ENCODE results near the gene PLAAT4. TPM values are rescaled to one million over a fixed set of nuclear protein-coding genes. Genes with fewer than 3 reads are reported as not detected.
"Not testable (repeated sequence)": the region's sequence is repeated elsewhere in the genome, so short reads cannot be mapped to it uniquely, and the experiment has no call there.

The PLAAT4 gene
- total RNA-seq, 1 donor from 2014 or later, result 138 TPM

DNA sequence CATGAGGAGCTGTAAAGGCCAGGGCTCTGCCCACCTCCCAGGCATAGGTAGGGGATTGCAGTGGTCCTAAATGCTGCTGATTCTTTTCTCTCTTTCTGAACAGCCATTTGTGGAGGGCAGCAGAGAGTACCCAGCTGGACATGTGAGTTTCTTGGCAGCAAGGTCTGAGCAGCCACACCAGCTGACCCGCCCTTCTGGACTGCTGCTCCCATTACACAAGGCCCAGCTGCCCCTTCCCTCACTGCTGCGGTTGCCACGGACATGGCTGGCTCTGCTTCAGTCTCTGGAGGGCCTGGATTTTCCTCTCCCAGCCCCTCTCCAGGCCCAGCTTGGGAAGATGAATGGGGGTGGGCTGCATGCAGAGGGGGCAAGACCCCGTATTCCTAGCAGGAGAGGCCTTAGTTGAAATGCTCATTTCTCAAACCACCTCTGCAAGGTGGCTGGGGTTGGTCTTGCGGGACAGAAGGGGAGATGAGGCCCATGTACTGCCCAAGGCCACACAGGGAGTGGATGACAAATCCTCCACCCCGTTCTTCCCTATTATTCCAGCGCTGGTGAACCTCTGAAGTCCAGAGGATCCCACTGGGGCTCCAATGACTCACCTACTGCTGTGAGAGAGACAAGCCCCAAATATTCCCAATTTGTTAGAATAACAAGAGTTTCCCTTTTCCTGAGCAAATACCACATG lies 26.1 kb upstream of the PLAAT4 start:
- intact Hi-C loops (cut with micrococcal nuclease), result no loop called here

DNA sequence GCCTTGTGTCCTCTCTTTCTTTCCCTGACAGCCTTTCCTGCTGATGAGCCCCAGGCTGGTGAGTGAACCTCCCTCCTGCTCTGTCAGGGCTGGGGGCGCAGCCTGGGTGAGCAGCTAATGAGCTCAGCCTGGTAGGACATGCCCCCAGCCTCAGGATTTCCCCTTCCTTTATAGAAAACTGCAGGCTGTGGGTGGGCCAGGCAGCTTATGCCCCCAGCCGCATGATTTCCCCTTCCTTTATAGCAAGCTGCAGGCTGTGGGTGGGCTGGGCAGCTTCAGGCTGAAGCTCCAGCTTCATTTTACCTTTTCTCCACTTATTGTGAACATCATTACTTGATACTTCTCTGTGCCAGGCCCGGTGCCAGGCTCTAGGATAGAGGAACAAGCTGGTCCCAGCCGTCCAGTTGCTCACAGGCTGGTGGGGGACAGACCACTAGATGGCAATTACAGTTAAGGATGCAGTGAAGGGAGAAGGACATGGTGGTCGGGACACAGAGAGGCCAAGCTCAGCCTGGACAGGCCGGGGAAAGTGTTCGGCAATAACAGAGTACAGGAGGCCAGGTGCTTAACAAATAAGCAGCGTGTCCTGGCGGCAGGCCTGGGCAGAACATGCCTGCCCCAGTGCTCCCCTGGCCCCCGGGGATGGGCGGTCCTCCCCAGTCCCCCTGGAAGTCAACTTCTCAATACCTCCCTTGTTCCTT lies 25.4 kb upstream of the PLAAT4 start:
- intact Hi-C loops (cut with micrococcal nuclease), result no loop called here

DNA sequence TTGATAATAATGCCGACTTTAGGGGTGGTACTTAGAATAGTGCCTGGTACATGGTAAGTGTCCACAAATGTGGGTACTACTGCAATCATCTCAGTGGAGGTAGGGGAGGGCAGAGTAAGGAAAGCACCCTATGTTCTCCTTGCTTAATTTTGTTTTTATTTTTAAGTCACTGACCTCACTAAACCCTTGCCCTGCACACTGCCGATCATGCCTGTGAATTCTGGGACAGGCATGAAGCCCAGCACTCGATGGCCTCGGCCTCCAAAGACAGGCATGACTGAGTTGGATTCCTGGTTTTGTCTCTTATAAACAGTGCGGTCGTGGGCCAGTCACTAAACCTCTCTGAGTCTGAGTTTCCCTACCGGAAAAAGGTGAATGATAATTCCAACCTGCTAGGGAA lies 23.8 kb upstream of the PLAAT4 start:
- intact Hi-C loops (cut with micrococcal nuclease), result no loop called here

DNA sequence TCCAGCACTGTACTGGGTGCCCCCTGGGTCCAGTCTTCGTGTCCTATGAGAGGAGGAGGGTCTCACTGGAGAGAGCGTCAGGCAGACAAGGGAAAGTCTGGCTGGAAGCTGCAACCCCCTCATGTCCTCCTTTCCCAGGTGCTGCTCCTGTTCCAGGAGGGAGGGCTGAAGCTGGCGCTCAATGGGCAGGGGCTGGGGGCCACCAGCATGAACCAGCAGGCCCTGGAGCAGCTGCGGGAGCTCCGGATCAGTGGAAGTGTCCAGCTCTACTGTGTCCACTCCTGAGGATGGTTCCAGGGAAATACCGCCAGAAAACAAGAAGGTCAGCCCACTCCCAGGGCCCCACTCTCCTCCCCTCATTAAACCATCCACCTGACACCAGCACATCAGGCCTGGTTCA lies 20.5 kb upstream of the PLAAT4 start:
- intact Hi-C loops (cut with micrococcal nuclease), result no loop called here

DNA sequence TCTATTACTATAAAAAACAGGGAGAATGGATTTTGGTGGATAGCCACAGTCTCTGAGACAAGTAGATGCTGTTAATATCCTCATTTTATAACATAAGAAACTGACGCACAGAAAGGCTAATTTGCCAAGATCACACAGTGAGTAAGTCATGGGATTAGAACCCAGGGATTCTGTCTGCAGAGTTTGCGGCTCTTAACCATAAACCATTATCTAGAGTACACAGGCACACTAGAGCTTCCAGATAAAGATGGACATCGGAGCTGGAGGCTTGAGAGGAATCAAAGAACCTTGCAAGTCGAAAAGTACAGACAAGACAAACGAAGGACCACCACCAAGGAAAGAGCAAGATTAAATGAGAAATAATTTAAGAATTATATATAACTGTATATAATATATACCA lies 19.5 kb upstream of the PLAAT4 start:
- intact Hi-C loops (cut with micrococcal nuclease), result no loop called here

DNA sequence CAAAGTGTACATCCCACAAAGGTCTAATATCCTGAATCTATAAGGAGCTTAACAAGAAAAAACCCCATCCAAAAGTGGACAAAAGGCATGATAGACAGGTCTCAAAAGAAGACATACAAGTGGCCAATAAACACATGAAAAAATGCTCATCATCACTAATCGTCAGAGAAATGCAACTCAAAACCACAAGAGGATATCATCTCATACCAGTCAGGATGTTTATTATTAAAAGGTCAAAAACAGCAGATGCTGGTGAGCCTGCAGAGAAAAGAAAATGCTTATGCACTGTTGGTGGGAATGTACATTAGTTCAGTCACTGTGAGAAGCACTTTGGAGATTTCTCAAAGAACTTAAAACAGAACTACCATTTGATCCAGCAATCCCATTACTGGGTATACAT lies 18.1 kb upstream of the PLAAT4 start:
- intact Hi-C loops (cut with micrococcal nuclease), result no loop called here

DNA sequence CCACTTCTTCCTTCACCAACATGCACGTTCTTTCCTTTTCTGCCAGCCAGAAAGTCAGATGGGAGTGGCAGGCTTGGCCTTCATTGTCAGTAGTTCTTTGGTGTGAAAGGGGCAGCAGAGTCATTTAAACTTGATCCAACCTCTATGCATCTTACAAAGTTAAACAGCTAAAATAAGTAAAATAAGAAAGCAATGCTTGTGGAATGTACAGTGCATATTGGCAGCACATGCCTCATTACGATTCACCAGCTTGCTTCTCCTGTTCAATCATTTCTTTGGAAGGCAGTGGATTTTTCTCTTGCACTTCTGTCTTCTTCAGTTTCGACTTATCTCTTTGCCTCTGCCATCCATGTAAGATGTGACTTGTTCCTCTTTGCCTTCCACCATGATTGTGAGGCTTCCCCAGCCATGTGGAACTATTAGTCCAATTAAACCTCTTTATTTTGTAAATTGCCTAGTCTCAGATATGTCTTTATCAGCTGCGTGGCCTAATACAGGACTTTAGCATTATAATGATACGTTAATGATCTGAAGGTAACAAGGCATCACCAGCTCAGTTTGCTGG lies 15.9 kb upstream of the PLAAT4 start:
- intact Hi-C loops (cut with micrococcal nuclease), result no loop called here

DNA sequence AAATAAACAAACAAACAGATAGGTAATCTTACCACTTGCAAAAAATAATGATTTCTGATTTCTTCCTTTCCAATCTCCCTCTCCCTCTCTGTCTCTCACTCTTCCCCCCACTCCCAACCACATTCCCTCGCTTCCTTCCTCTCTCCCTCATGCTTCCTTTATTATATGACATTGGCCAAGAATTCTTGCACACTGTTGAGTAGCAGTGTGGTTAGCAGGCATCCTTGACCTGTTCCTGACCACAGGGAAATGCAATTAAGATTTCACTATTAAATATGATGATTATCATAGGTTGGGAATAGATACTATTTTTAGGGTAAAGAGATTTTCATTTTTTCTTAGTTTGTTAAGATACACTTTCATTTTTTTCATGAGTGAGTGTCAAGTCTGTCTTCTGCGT lies 14.7 kb upstream of the PLAAT4 start:
- intact Hi-C loops (cut with micrococcal nuclease), result no loop called here

DNA sequence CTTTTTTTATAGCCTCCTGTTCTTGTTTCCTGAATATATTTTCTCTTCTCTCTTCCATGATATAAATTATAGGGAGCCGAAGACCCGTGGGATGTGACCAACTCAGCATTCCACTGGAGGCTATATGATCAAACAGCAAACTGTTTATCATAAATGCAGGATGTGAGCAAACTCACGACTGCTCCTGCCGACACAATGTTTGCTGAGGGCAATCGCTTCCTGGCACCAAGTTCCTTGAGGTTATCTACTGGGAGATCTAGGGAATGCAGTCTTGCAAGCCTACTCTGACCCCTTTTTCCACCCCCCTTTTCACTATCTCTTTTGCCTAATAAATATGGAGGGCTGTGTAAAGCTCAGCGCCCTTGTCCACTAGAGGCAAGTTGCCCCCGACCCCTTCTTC lies 13.5 kb upstream of the PLAAT4 start:
- intact Hi-C loops (cut with micrococcal nuclease), result no loop called here

DNA sequence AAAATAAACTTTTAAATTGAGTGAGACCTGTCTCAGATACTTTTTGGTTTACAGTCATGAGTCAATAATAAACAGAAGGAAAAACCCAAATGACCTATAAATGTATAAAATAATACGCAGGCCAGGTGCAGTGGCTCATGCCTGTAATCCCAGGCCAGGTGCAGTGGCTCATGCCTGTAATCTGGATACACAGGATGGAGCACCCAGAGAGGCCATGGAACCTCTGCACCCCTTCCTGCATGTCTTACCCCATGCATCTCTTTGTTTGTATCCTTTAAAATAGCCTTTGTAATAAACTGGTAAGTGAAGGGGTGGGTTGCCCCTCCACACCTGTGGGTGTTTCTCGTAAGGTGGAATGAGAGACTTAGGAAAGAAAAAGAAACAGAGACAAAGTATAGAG lies 8.9 kb upstream of the PLAAT4 start:
- intact Hi-C loops (cut with micrococcal nuclease), result no loop called here

DNA sequence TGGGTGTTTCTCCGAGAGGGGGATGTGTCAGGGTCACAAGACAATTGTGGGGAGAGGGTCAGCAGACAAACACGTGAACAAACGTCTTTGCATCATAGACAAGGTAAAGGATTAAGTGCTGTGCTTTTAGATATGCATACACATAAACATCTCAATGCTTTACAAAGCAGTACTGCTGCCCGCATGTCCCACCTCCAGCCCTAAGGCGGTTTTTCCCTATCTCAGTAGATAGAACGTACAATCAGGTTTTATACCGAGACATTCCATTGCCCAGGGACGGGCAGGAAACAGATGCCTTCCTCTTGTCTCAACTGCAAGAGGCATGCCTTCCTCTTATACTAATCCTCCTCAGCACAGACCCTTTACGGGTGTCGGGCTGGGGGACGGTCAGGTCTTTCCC lies 8.5 kb upstream of the PLAAT4 start:
- intact Hi-C loops (cut with micrococcal nuclease), result not testable (repeated sequence)

DNA sequence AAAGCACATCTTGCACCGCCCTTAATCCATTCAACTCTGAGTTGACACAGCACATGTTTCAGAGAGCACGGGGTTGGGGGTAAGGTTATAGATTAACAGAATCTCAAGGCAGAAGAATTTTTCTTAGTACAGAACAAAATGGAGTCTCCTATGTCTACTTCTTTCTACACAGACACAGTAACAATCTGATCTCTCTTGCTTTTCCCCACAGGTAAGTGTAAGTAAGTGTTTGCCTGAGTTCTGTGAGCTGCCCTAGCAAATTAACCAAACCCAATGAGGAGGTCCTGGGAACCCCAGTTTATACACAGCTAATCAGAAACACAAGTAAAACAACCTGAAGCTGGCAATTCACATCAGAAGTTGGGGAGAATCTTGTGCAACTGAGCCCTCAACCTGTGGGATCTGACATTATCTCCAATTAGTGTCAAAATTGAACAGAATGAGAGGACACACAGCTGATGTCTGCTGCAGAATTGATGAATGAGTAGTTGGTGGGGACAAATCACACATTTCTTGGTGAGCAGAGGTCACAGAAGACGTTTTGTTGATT lies 7.8 kb upstream of the PLAAT4 start:
- intact Hi-C loops (cut with micrococcal nuclease), result not testable (repeated sequence)

DNA sequence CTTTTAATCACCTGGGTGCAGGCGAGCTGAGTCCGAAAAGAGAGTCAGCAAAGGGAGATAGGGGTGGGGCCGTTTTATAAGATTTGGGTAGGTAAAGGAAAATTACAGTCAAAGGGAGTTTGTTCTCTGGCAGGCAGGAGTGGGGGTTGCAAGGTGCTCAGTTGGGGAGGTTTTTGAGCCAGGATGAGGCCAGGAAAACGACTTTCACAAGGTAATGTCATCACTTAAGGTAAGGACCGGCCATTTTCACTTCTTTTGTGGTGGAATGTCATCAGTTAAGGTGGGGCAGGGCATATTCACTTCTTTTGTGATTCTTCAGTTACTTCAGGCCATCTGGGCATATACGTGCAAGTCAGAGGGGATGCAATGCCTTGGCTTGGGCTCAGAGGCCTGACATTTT lies 7.2 kb upstream of the PLAAT4 start:
- intact Hi-C loops (cut with micrococcal nuclease), result not testable (repeated sequence)

DNA sequence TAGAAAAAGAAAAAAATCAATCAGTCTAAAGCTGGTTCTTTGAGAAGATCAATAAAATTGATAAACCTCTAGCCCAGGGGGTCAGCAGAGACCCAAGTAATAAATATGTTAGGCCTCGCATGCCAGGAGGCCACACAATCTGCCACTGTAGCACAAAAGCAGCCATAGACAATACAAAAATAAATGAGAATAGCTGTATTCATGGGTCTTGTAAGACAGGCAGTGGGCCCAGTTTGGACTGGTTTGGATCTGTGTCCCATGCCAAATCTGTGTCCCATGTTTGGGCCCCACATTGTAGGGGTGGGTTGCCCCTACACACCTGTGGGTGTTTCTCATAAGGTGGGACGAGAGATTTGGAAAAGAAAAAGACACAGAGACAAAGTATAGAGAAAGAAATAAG lies 6.6 kb upstream of the PLAAT4 start:
- intact Hi-C loops (cut with micrococcal nuclease), result no loop called here

DNA sequence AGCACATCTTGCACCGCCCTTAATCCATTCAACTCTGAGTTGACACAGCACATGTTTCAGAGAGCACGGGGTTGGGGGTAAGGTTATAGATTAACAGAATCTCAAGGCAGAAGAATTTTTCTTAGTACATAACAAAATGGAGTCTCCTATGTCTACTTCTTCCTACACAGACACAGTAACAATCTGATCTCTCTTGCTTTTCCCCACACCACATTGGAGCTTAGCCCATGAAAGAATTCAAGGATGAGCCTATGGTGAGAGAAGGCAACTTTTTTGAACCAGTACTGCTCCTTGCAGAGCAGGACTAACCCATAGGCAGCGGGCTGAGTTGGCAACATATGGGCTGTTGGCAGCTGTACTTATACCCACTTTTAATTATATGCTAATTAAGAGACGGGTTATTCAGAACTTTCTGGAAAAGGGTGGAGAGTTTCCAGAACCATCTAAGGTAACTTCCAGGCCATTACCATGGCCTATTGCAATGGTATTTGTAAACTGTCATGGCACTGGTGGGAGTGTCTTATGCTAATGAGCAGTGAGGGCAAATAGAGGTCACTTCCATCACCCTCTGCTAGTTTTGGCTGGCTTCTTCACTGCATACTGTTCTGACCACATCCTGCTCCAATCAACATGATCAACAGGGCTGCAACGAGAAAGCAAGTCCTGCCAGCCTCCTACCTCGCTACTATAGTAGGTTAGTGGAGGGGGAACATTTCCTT lies 5.4 kb upstream of the PLAAT4 start:
- intact Hi-C loops (cut with micrococcal nuclease), result loop anchor here (1.0 kb wide), 3 partner anchors 36 to 140 kb away; partner anchors contain the start of gene ATL3

DNA sequence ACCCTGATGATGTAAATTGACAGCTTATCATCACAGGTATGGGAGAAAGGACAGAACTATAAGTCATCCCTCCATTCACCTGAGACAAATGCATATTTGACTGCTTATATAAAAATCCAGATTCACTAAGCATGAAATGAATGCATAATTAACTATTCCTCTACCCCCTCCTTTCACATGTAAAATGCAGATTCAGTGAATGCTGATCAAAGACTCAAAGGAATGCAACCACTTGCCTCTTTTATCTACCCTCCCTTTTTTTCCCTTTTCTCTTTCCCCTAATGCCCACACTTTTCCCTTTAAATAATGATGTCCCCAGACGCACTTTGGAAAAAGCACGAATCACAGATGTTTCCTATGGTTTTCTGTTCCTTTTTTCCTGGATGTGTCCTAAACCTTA lies 4.5 kb upstream of the PLAAT4 start:
- intact Hi-C loops (cut with micrococcal nuclease), result loop anchor here (1.0 kb wide), 1 partner anchor 53 kb away; no protein-coding TSS in a partner anchor

DNA sequence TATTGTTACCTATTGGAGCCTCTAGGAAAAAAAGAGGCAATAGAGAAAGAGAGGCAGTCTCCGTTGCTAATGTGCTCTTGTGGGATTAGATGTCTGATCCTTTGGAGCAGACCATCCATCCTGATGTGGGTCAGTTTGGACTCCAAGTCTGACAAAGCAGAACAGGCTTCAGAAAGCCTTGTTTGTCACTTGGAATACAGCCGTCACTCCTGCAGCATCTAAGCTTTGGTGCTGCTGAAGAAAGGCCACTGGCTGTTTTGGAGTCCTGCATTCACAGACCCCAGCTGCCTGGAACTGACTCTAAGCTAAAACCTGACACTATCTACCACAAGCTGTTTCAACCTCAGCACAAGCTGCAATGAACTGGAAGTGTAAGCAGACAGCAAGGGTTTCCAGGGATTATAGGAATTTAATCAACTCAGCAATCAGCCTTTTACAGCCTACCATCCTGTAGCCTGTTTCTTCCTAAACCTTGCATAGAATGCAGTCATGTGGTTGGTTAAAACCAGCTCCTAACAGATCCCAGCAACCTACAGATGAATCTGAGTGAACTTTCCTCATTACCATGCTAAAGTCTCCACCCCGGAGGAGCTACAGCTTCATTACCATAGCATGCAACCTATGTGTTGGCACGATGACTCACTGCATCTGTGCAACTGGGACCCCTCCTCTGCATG lies 3.7 kb upstream of the PLAAT4 start:
- intact Hi-C loops (cut with micrococcal nuclease), result loop anchor here (1.0 kb wide), 1 partner anchor 54 kb away; no protein-coding TSS in a partner anchor

DNA sequence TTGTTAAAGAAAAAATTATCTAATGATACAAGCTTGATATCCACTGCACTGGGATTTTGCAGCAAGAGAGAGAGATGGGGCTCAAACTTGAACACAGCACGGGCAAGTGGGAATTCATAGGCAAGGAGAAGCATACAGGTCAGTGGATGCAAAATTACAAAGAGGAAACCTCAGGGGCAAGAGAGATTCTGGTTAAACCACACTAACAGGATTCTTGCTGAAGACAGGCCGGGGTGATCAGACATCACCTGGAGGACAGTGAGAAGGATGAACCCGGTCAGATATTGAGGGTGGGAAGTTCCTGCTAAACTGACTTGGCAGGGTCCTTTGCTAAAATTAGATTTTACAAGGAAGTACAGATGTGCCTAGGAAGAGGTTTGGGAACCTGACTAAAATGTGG lies 2.5 kb upstream of the PLAAT4 start:
- intact Hi-C loops (cut with micrococcal nuclease), result loop anchor here (1.0 kb wide), 1 partner anchor 10 kb away; no protein-coding TSS in a partner anchor

DNA sequence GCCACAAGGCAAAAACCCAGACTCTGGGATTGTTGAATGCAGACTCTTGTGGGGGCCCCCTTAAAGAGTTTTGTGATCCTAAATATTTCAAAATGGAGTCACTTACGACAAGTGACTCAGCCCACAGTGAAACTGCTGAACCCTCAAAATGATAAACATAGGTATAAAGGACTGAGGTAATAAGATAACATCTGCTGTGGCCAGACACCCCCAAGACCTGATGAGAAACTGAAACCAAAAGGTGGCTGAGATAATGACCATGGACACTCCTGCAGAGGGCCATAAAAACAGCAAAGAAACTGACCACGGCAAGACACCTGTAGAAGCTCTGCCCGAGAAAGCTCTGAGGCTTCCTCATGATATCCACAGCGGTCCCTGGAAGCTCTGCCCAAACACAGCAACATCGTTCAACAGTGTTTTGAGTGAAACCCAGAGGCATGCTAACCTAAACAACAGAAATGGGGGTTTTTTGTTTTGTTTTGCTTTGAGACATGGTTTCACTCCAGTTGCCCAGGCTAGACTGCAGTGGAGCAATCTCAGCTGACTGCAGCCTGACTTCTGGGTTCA lies 1.6 kb upstream of the PLAAT4 start:
- intact Hi-C loops (cut with micrococcal nuclease), result loop anchor here (1.0 kb wide), 1 partner anchor 11 kb away; no protein-coding TSS in a partner anchor

DNA sequence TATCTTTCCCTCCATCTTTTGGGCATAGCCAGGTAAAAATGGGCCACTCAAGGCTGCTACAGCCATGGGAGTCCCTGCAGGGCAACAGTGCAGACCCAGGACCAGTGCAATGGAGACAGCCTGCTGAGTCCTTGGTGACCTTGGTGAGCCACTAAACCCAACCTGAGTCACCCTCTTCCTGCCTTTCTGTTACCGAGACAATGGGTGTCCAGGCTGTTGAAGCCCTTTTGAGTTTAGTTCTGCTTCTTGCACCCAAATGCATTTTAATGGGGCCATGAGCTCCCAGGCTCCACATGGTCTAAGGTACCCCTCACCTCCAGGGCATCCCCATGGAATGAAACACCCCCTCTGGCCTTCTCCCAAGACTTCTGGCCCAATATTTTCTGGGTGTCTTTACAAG lies 874 bp upstream of the PLAAT4 start:
- intact Hi-C loops (cut with micrococcal nuclease), result loop anchor here (1.0 to 2.0 kb wide), 4 partner anchors 18 to 99 kb away; no protein-coding TSS in a partner anchor
